HEK293 (cell line): ENCODE measurements around the gene GDF2.

Source experiments
- CTCF ChIA-PET: fragments of 350-600 bp; formaldehyde crosslinking; extraction: SDS; loops from one replicate; lab custom pipeline; 2021; ENCODE audit warnings: antibody characterized with exemption; lab: Yijun Ruan, JAX
- POLR2A ChIA-PET: fragments of 300-600 bp; formaldehyde crosslinking; extraction: SDS; loops from one replicate; lab custom pipeline; 2020; ENCODE audit warnings: antibody characterized with exemption, inconsistent platforms; lab: Yijun Ruan, JAX
- H3K27ac ChIP-seq: fragments of 200-500 bp; sonication (Bioruptor generic); 2 replicates; pipeline ENCODE4 v1.5.1; 2014; ENCODE audit warnings: low read depth, low read length, control low read depth, inconsistent platforms; ENCODE audit errors: extremely low read depth
- H3K36me3 ChIP-seq, 2 experiments: fragments of 200-500 bp in 1 of 2; sonication (Bioruptor generic) in 1 of 2; 1 replicate in 1 of 2; 2 replicates in 1 of 2; pipeline ENCODE4 v1.5.1; 2014 to 2017; ENCODE audit warnings: inconsistent platforms in 2 of 2, low read length in 2 of 2; ENCODE audit not compliant: control insufficient read depth in 2 of 2, insufficient read depth in 1 of 2
- H3K4me1 ChIP-seq: fragments of 200-500 bp; sonication (Bioruptor generic); 2 replicates; pipeline ENCODE4 v1.5.1; 2014; ENCODE audit warnings: mild to moderate bottlenecking, low read length, inconsistent platforms; ENCODE audit not compliant: control insufficient read depth, insufficient read depth
- H3K4me3 ChIP-seq: 2 replicates; pipeline ENCODE4 v1.5.1; 2011; ENCODE audit warnings: low read depth, mild to moderate bottlenecking, control low read depth, low read length, moderate library complexity
- H3K9me3 ChIP-seq: fragments of 200-500 bp; sonication (Bioruptor generic); 2 replicates; pipeline ENCODE4 v1.5.1; 2014; ENCODE audit warnings: low read depth, low read length, inconsistent platforms; ENCODE audit not compliant: control insufficient read depth, insufficient read depth
- GLI2 ChIP-seq: fragments of 450-650 bp; formaldehyde crosslinking; IDR thresholded peaks from 2 replicates; pipeline ENCODE4; 2017; ENCODE audit warnings: missing biosample characterization, missing genetic modification characterization, low read depth, borderline replicate concordance
- KLF17 ChIP-seq: fragments of 450-650 bp; formaldehyde crosslinking; IDR thresholded peaks from 2 replicates; pipeline ENCODE4 v1.5.1; 2016; ENCODE audit warnings: missing biosample characterization, missing genetic modification characterization
- KLF8 ChIP-seq: fragments of 450-650 bp; formaldehyde crosslinking; IDR thresholded peaks from 2 replicates; pipeline ENCODE4 v1.5.1; 2016; ENCODE audit warnings: missing biosample characterization, missing genetic modification characterization
- MYNN ChIP-seq: fragments of 450-650 bp; formaldehyde crosslinking; IDR thresholded peaks from 2 replicates; pipeline ENCODE4 v1.5.1; 2016; ENCODE audit warnings: missing biosample characterization, missing genetic modification characterization, borderline replicate concordance
- MZF1 ChIP-seq: fragments of 450-650 bp; formaldehyde crosslinking; IDR thresholded peaks from 2 replicates; pipeline ENCODE4 v1.5.1; 2017; ENCODE audit warnings: missing biosample characterization, missing genetic modification characterization, borderline replicate concordance
- SCRT2 ChIP-seq: fragments of 450-650 bp; formaldehyde crosslinking; IDR thresholded peaks from 2 replicates; pipeline ENCODE4 v1.5.1; 2016; ENCODE audit warnings: missing biosample characterization, missing genetic modification characterization
- YY1 ChIP-seq: fragments of 450-650 bp; formaldehyde crosslinking; IDR thresholded peaks from 2 replicates; pipeline ENCODE4 v1.5.1; 2018; ENCODE audit warnings: missing biosample characterization, missing genetic modification characterization
- ZIC2 ChIP-seq: fragments of 450-650 bp; formaldehyde crosslinking; IDR thresholded peaks from 2 replicates; pipeline ENCODE4 v1.5.1; 2016; ENCODE audit warnings: missing biosample characterization, missing genetic modification characterization
- ZNF138 ChIP-seq: fragments of 450-650 bp; formaldehyde crosslinking; IDR thresholded peaks from 2 replicates; pipeline ENCODE4 v1.5.1; 2016; ENCODE audit warnings: missing biosample characterization, missing genetic modification characterization, borderline replicate concordance
- ZNF2 ChIP-seq: fragments of 450-650 bp; formaldehyde crosslinking; IDR thresholded peaks from 2 replicates; pipeline ENCODE4 v1.5.1; 2016; ENCODE audit warnings: missing biosample characterization, missing genetic modification characterization
- ZNF423 ChIP-seq: fragments of 450-650 bp; formaldehyde crosslinking; IDR thresholded peaks from 2 replicates; pipeline ENCODE4 v1.5.1; 2016; ENCODE audit warnings: missing biosample characterization, missing genetic modification characterization
- ZNF596 ChIP-seq: fragments of 450-650 bp; IDR thresholded peaks from 2 replicates; pipeline ENCODE4 v1.5.0; 2018; ENCODE audit warnings: missing biosample characterization, mild to moderate bottlenecking, missing genetic modification characterization, moderate library complexity
- TF ChIP-seq, protein P1 (sequence below): fragments of 450-650 bp; formaldehyde crosslinking; IDR thresholded peaks from 2 replicates; pipeline ENCODE4 v1.5.1; 2017; ENCODE audit warnings: missing biosample characterization, missing genetic modification characterization

The GDF2 gene

GRCh38 chr10:47358457-47358856, 36.2 kb downstream of the GDF2 start:
- Histone ChIP-seq H3K9me3 (no peaks in the 10 kb centered on the region), H3K27ac (no peak overlapping the region), H3K36me3 (no peaks in the 10 kb centered on the region), H3K4me3 (no peak overlapping the region), H3K4me1 (no peaks in the 10 kb centered on the region)
- ChIA-PET POLR2A (no interaction called here), CTCF (interaction anchor here (1.1 to 1.9 kb wide), 3 partner anchors 11 to 46 kb away, joined by 3 to 4 read pairs (median 3); no protein-coding TSS in a partner anchor)
- TF ChIP-seq, protein P1, sequence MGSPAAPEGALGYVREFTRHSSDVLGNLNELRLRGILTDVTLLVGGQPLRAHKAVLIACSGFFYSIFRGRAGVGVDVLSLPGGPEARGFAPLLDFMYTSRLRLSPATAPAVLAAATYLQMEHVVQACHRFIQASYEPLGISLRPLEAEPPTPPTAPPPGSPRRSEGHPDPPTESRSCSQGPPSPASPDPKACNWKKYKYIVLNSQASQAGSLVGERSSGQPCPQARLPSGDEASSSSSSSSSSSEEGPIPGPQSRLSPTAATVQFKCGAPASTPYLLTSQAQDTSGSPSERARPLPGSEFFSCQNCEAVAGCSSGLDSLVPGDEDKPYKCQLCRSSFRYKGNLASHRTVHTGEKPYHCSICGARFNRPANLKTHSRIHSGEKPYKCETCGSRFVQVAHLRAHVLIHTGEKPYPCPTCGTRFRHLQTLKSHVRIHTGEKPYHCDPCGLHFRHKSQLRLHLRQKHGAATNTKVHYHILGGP (tag by site-specific recombination), result no peak
- TF ChIP-seq ZNF138 (tag by site-specific recombination) (no peak), SCRT2 (peak; percentile 64), MZF1 (tag by site-specific recombination) (no peak)

- POLR2A ChIA-PET, result no interaction called here
- Histone ChIP-seq H3K27ac (no peak overlapping the region), H3K4me3 (no peak overlapping the region), H3K4me1 (no peaks in the 10 kb centered on the region), H3K36me3 (no peaks in the 10 kb centered on the region), H3K9me3 (no peaks in the 10 kb centered on the region)
- CTCF ChIA-PET, result interaction anchor here (1.1 to 1.9 kb wide), 2 partner anchors 27 to 45 kb away, joined by 3 to 4 read pairs; no protein-coding TSS in a partner anchor
- no peak for TF ChIP-seq GLI2 (tag by site-specific recombination)
- TF ChIP-seq MYNN (tag by site-specific recombination), result no peak
- TF ChIP-seq ZNF596 (tag by site-specific recombination), result no peak
- no peak for TF ChIP-seq ZIC2 (tag by site-specific recombination)
- TF ChIP-seq ZNF423 (tag by site-specific recombination), result no peak
Measured at GRCh38 chr10:47359101-47359500, 36.8 kb downstream of the GDF2 start.

DNA sequence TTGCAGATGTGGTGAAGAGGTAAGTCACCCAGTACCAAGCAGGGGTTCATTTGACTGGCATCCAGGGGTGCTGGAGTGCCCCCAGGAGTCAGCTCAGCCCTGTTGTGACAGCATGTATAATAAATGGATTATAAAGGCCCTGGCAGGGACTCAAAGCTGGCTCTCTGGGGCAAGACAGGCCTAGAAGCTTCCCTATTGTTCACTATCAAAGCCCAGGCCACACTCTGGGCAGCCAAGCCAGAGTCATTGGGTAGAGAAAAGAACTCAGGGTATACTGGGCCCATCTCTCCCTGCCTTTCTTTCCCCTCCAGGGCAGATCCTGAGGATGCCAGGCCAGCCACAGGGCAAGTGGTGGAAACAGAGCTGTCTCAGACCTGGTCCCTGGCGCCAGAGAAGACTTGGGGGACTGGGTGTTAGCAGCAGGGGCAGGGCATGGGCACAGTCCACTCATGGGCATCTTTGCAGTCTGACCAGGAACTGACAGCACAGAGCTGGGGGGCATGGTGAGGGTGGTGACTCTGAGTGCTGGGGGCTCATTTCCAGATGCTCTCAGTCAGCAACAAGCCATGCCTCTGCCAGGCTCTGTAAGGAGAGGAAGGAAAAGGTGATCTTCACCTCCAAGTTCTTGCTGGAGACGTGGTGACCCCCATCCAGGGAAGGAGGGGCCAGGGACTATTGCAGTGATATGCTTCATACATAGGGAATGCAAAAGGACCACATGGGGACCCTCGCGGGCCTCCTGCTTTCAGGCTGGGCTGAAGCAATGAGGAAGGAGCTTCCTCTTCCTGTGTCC, 37.6 kb downstream of the GDF2 start:
- POLR2A ChIA-PET, result no interaction called here
- no peaks in the 10 kb centered on the region for H3K4me1 ChIP-seq
- no peaks in the 10 kb centered on the region for H3K36me3 ChIP-seq
- TF ChIP-seq, protein P1 (tag by site-specific recombination), result no peak
- no peak for TF ChIP-seq KLF17 (tag by site-specific recombination)
- no peak for TF ChIP-seq KLF8 (tag by site-specific recombination)
- no peak for TF ChIP-seq ZNF2 (tag by site-specific recombination)
- no peak for TF ChIP-seq YY1 (tag by site-specific recombination)
- H3K9me3 ChIP-seq, result no peaks in the 10 kb centered on the region
- CTCF ChIA-PET, result interaction anchor here (1.0 to 3.1 kb wide), 6 partner anchors 11 to 1130 kb away, joined by 3 to 19 read pairs (median 4); no protein-coding TSS in a partner anchor
- no peak overlapping the region for H3K4me3 ChIP-seq
- no peak overlapping the region for H3K27ac ChIP-seq
